Fibroblast of lung (primary cell): ENCODE results near the gene DCUN1D2. TPM values are rescaled to one million over a fixed set of nuclear protein-coding genes. Genes with fewer than 3 reads are reported as not detected.

Experiments used
- DNase-seq, 2 donors: peaks; one replicate each; pipeline versions ENCODE4 v3.0.0 to v3.0.0-alpha.2; 2010; ENCODE audit warnings: low read depth in 2 of 2
- H2AFZ ChIP-seq: 2 replicates; pipeline ENCODE4 v1.5.1; 2012; ENCODE audit warnings: low read length, control low read depth, inconsistent platforms
- H3K27ac ChIP-seq: 2 replicates; pipeline ENCODE4 v1.5.1; 2011; ENCODE audit warnings: low read length, control low read depth; ENCODE audit not compliant: insufficient read depth
- H3K27me3 ChIP-seq: 2 replicates; pipeline ENCODE4 v1.5.1; 2011; ENCODE audit warnings: mild to moderate bottlenecking, low read length; ENCODE audit not compliant: control insufficient read depth, insufficient read depth
- H3K36me3 ChIP-seq: 2 replicates; pipeline ENCODE4 v1.5.1; 2011; ENCODE audit warnings: low read length; ENCODE audit not compliant: control insufficient read depth, insufficient read depth
- H3K4me1 ChIP-seq: 2 replicates; pipeline ENCODE4 v1.5.1; 2011; ENCODE audit warnings: low read length; ENCODE audit not compliant: control insufficient read depth, insufficient read depth; ENCODE audit errors: extremely low read depth
- H3K4me2 ChIP-seq: 2 replicates; pipeline ENCODE4 v1.5.1; 2011; ENCODE audit warnings: low read length, control low read depth; ENCODE audit not compliant: insufficient read depth; ENCODE audit errors: extremely low read depth
- H3K4me3 ChIP-seq, 4 experiments: fragments of 200-600 bp in 1 of 4; sonication (generic) in 1 of 4; replicated peaks in 1 of 4; 2 replicates each; pipeline ENCODE4 v1.5.1; 2011 to 2016; ENCODE audit warnings: low read length in 4 of 4, low read depth in 3 of 4, mild to moderate bottlenecking in 3 of 4, control low read depth in 2 of 4, inconsistent platforms in 1 of 4, mixed read lengths in 1 of 4; ENCODE audit not compliant: insufficient read depth in 1 of 4; ENCODE audit errors: control extremely low read depth in 1 of 4
- H3K79me2 ChIP-seq: 2 replicates; pipeline ENCODE4 v1.5.1; 2012; ENCODE audit warnings: mild to moderate bottlenecking, low read length, inconsistent platforms; ENCODE audit not compliant: control insufficient read depth, insufficient read depth
- H3K9ac ChIP-seq: 2 replicates; pipeline ENCODE4 v1.5.1; 2011; ENCODE audit warnings: mild to moderate bottlenecking, low read length, control low read depth; ENCODE audit not compliant: insufficient read depth
- H3K9me3 ChIP-seq: 2 replicates; pipeline ENCODE4 v1.5.1; 2012; ENCODE audit warnings: low read depth, low read length; ENCODE audit not compliant: control insufficient read depth, insufficient read depth
- H4K20me1 ChIP-seq: 2 replicates; pipeline ENCODE4 v1.5.1; 2011; ENCODE audit warnings: low read length; ENCODE audit not compliant: control insufficient read depth, insufficient read depth; ENCODE audit errors: extremely low read depth
- CTCF ChIP-seq, 2 donors: IDR thresholded peaks in 1 of 2; conservative IDR thresholded peaks in 1 of 2; 1 replicate in 1 of 2; 2 replicates in 1 of 2; pipeline ENCODE4 v1.5.1; 2011 to 2012; ENCODE audit warnings: low read length in 2 of 2, control low read depth in 1 of 2, inconsistent platforms in 1 of 2, low read depth in 1 of 2, mild to moderate bottlenecking in 1 of 2
- EZH2 ChIP-seq: IDR thresholded peaks from 2 replicates; pipeline ENCODE4 v1.5.1; 2012; ENCODE audit warnings: low read length, control low read depth, mild to moderate bottlenecking; ENCODE audit errors: missing control alignments
- polyA plus RNA-seq, 2 donors: library from polyadenylated mRNA; depleted of rRNA in 1 of 2; stranded (reverse) in 1 of 2; unstranded in 1 of 2; fragments of >200 nt; gene quantifications; 2 replicates each; pipeline ENCODE4 v1.2.1, GENCODE V29; 2011 to 2012; ENCODE audit warnings: missing spikeins in 1 of 2
- total RNA-seq: library from RNA; depleted of rRNA; stranded (reverse); fragments of >200 nt; gene quantifications from 2 replicates; pipeline ENCODE4 v1.2.1, GENCODE V29; 2014

DCUN1D2 gene
- total and polyA plus RNA-seq, 2 donors (not counting 1 experiment from before 2014, with no cell fraction given), result 10.7 to 11.6 TPM

- H3K9ac ChIP-seq, result no peak overlapping the region
- H3K27me3 ChIP-seq, result no peaks in the 10 kb centered on the region
- peaks cover 34% of the 10 kb centered on the region for H3K36me3 ChIP-seq
- no peak for TF ChIP-seq CTCF (conservative IDR thresholded peaks at IDR 0.05 in 1 of 2, IDR thresholded peaks at IDR 0.05 in 1 of 2; ENCODE audit: low read depth in 1 of 2, low read length in 2 of 2)
- no peak for TF ChIP-seq EZH2
- no peak for DNase-seq
- H3K27ac ChIP-seq, result no peak overlapping the region
- no peaks in the 10 kb centered on the region for H3K4me1 ChIP-seq
- no peak overlapping the region for H2AFZ ChIP-seq
- H4K20me1 ChIP-seq, result no peaks in the 10 kb centered on the region
- H3K4me3 ChIP-seq, result no peak overlapping the region
- no peak overlapping the region for H3K4me2 ChIP-seq
- no peaks in the 10 kb centered on the region for H3K9me3 ChIP-seq
- H3K79me2 ChIP-seq, result peaks cover 17% of the 10 kb centered on the region
Observed at GRCh38 chr13:113507505-113508345, 17.2 kb upstream of the DCUN1D2 start.

GRCh38 chr13:113506871-113507388 lies 16.4 kb upstream of the DCUN1D2 start:
- no peak overlapping the region for H3K4me2 ChIP-seq
- no peaks in the 10 kb centered on the region for H3K9me3 ChIP-seq
- no peak overlapping the region for H3K27ac ChIP-seq
- H2AFZ ChIP-seq, result no peak overlapping the region
- peaks cover 41% of the 10 kb centered on the region for H3K36me3 ChIP-seq
- H3K79me2 ChIP-seq, result peaks cover 17% of the 10 kb centered on the region
- H3K4me3 ChIP-seq, result no peak overlapping the region
- TF ChIP-seq EZH2 (no peak), CTCF (conservative IDR thresholded peaks at IDR 0.05 in 1 of 2, IDR thresholded peaks at IDR 0.05 in 1 of 2; ENCODE audit: low read depth in 1 of 2, low read length in 2 of 2) (no peak)
- no peaks in the 10 kb centered on the region for H3K27me3 ChIP-seq
- H3K9ac ChIP-seq, result no peak overlapping the region
- no peaks in the 10 kb centered on the region for H4K20me1 ChIP-seq
- H3K4me1 ChIP-seq, result no peaks in the 10 kb centered on the region
- DNase-seq, result no peak

GRCh38 chr13:113506025-113506685 lies 15.6 kb upstream of the DCUN1D2 start:
- Histone ChIP-seq H4K20me1 (no peaks in the 10 kb centered on the region), H3K9ac (no peak overlapping the region), H3K79me2 (peaks cover 17% of the 10 kb centered on the region), H3K4me2 (no peak overlapping the region), H3K4me1 (no peaks in the 10 kb centered on the region), H3K9me3 (no peaks in the 10 kb centered on the region), H3K36me3 (peaks cover 39% of the 10 kb centered on the region), H3K27ac (no peak overlapping the region), H2AFZ (no peak overlapping the region), H3K4me3 (no peak overlapping the region), H3K27me3 (no peaks in the 10 kb centered on the region)
- no peak for DNase-seq
- TF ChIP-seq CTCF (conservative IDR thresholded peaks at IDR 0.05 in 1 of 2, IDR thresholded peaks at IDR 0.05 in 1 of 2; ENCODE audit: low read depth in 1 of 2, low read length in 2 of 2) (no peak), EZH2 (no peak)
